GM12891 (cell line): Measurements from ENCODE around the gene ZNF22.

Source experiments
- PAX5 ChIP-seq: IDR thresholded peaks from 2 replicates; pipeline ENCODE4 v1.6.1; 2011; ENCODE audit warnings: low read length, moderate library complexity, mild to moderate bottlenecking; ENCODE audit not compliant: insufficient read depth, severe bottlenecking
- POLR2A ChIP-seq: IDR thresholded peaks from 2 replicates; pipeline ENCODE4 v1.6.1; 2011; ENCODE audit warnings: low read depth, low read length, control low read depth
- POLR2AphosphoS5 ChIP-seq: IDR thresholded peaks from 2 replicates; pipeline ENCODE4 v1.6.1; 2011; ENCODE audit warnings: low read depth, low read length, control low read depth
- POU2F2 ChIP-seq: IDR thresholded peaks from 2 replicates; pipeline ENCODE4 v1.6.1; 2011; ENCODE audit warnings: low read depth, mild to moderate bottlenecking, control low read depth, low read length, moderate library complexity
- SPI1 ChIP-seq: IDR thresholded peaks from 2 replicates; pipeline ENCODE4 v1.6.1; 2011; ENCODE audit warnings: low read depth, low read length, control low read depth
- TAF1 ChIP-seq: IDR thresholded peaks from 2 replicates; pipeline ENCODE4 v1.6.1; 2011; ENCODE audit warnings: low read depth, low read length, control low read depth

DNA sequence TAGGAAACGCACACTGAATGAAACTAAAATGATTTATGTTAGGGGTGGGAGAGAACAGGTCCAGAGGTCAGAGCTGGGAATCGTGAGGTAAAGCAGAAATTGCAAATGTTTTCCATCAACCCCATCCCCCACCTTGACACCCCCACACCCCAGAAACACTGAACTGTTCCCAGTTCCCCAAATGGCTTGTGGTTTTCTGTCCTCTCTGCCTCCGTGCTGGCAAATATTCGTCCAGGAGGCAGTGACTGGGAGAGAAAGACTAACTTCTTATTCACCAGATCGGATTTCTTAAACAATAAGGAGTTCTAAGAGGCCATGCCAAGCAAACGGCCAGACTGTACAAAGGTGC, 41.9 kb upstream of the ZNF22 start:
- no peak; the same call in 1 of the 2 replicates for TF ChIP-seq POLR2AphosphoS5
- no peak for TF ChIP-seq POU2F2
- TF ChIP-seq POLR2A, result no peak
- peak; percentile 75 for TF ChIP-seq SPI1
- TF ChIP-seq TAF1, result 0 out of 2 replicates have a peak, but pooled peaks have one; percentile 0
- no peak for TF ChIP-seq PAX5
